ENCODE data around the gene BHMT.
"Not testable (repeated sequence)": the region's sequence is repeated elsewhere in the genome, so short reads cannot be mapped to it uniquely, and the experiment has no call there.

BHMT gene

DNA sequence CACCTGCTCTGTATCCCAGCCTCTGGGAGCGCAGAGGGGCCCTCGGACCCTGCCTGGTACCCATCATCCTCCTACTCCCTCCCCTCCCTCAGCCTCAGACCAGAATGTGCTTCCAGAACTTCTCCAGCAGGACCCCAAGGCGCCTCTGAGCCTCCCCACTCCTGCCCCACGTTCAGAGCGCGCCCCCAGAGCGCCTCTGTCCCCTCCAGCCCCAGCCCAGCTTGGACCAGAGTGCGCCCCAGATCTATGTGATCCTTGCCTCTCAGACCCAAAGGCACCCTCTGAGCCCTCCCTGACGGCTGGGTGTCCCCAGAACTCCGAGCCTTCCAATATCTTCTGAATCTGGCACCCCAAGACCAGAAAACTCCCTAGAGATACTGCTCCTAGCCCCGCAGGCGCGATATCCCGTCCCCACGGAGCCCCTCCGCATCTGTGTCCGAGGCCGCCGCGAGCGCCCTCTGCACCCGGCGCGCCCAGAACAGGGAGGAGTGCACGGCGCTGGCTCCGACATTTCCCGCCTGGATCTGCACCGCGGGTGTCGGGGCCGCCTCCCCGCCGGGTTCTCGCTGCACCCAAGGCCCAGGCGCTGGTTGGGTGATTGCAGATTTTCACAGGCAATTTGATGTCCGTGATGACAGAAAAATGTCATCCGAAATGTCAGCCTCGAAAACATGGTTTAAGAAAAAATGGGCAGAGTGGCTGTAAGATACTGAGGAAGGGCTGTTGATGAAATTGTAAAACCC is 522 bp downstream of the BHMT start:
- DNase-seq = no peak

DNA sequence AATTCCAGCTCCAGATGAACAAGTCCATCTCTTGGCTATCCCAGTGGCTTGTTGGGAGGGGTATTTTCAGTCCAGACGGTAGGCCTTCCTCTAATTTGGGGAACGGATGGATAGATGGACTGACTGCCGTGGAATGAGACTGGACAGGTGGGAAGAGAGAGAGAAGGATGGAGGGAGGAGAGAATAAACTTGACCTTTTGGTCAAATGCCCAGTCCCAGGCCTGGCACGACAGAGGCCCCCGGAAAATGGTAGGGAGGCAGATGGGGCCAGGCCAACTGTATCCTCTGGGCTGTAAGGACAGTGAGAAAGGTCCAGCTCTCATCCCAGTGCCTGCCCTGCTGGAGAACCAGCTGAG is 1.1 kb downstream of the BHMT start:
- no peak for DNase-seq

DNA sequence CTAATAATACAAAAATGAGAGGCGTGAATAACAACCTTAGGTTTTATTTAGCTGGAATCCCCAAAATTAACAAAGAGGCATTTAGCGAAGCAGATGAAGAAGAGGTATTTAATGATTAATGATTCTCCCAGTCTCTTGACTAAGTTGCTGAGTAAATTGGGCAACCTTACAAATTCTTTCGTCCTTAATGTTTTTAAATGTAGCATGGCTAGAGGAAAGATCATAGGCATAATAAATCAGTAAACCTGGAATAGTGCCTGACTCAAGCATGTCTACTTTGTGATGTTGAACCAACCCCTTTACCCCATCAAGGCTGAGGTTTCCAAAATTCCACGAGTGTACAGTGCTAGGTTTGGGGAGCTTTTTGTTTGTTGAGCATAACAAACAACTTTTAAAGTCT is 7.9 kb downstream of the BHMT start:
- no peak for DNase-seq

DNA sequence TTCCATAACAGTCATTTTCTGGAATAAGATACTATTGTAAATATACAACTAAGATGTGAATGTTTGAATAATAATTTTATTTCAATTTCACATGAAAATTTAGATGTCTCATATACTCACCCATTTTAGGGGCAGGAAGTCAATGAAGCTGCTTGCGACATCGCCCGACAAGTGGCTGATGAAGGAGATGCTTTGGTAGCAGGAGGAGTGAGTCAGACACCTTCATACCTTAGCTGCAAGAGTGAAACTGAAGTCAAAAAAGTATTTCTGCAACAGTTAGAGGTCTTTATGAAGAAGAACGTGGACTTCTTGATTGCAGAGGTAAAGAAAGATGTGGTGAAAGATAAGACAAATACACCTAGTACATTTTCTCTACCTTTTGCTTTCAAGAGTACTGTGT is 8.6 kb downstream of the BHMT start:
- DNase-seq = no peak

DNA sequence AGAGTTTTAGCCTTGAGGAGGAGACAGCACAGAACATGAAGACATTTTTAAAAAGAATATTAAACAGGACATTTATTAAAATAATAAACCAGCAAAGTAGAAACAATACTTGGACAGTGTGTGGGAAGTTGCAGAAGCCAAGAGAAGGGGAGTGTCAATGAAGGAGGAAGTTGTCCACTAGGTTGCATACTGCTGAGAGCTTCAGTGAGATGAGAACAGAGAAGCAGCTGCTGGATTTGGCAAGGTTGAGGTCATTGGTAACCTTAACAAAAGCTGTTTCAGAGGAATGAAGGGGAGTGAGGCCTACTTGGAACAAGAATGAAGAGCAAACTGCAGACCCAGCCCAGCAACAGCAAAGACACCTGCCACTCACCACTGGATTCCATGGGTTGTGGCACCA is 11.4 kb downstream of the BHMT start:
- DNase-seq = no peak

DNA sequence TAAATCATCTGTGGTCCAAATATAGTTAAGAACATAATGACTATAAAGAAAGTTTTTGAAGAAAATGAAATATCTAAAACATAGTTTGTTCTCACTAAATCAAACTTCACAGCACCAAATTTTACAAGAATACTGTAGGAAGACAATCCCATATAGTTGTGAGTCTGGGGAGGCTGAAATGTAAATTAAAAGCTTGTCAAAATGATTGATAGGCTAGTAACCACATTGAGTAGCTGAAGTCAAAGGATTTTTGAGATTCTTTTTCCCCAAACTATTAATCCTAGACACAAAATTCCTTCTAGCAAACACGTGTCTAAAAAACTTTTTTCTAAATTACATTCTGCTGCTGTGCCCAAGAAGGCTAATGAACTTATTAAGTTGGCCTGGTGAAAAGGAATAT is 13.0 kb downstream of the BHMT start:
- DNase-seq = no peak

DNA sequence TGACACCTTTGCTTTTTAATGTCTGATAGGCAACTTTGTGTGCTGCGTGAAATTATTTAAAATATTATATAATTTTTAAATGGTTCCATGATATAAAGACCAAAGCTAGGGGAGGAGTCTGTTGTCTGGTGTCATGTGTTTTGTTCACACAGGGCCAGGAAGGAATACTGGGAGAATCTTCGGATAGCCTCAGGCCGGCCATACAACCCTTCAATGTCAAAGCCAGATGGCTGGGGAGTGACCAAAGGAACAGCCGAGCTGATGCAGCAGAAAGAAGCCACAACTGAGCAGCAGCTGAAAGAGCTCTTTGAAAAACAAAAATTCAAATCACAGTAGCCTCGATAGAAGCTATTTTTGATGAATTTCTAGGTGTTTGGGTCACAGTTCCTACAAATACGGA is 19.2 kb downstream of the BHMT start:
- DNase-seq = no peak

DNA sequence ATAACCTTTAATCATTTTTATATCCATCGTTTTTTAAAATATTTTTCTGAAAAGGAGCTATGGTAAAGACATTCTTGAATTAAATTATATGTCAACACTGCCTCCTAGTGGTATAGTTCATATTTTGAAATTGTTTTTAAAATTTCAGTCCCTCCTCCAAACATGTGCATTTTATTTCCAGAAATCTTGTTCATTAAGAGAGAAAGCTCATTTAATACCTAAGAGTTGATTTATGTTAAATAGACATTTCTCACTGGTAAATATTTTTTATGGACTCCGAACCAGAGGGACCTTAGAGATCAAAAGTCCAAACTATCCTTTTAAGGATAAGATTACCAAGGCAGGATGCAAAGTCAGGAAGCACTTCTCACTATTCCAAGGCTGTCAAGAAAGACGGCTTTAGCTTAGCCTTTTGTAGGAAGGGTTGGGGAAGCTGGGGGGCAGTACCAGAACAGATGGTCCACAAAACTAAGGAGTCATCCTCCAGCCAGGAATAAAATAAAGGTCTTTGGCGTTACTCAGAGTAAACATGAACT is 21.6 kb downstream of the BHMT start:
- DNase-seq = no peak

DNA sequence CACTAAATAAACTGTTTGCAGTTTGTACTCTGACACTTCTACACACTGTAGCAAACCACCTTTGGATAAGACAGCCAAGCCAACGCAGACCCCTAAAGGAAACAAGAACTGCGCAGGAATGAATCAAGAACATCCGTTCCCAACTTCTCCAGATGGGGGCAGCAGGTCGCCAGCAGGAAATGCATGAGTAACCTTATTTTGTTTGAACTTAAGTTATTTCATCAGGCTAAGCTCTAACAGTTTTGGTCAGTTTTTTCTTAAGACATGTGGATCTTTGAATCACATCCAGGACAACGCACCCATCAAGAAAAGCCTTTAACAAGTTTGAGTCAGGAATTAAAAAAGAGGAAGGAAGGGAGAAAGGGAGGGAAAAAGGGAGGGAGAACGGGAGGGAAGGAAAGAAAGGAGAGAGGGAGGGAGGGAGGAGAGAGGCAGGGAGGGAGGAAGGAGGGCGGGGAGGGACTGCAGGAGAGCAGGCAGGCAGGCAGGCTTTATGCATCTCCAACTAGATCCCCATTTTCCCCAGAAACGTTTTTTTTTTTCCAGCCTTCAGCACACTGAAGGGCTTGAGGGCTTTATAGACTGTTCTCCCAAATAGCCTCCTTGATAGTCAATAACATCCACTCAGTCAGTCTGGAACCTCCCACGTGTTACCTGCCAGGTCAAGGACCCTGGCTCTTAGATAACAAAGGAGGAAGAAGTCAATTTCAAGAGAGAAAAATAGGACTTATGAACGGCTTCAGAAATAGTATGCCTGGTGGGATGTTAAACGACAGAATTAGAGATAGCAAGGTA is 22.2 kb downstream of the BHMT start:
- peak; percentile 84 for DNase-seq

DNA sequence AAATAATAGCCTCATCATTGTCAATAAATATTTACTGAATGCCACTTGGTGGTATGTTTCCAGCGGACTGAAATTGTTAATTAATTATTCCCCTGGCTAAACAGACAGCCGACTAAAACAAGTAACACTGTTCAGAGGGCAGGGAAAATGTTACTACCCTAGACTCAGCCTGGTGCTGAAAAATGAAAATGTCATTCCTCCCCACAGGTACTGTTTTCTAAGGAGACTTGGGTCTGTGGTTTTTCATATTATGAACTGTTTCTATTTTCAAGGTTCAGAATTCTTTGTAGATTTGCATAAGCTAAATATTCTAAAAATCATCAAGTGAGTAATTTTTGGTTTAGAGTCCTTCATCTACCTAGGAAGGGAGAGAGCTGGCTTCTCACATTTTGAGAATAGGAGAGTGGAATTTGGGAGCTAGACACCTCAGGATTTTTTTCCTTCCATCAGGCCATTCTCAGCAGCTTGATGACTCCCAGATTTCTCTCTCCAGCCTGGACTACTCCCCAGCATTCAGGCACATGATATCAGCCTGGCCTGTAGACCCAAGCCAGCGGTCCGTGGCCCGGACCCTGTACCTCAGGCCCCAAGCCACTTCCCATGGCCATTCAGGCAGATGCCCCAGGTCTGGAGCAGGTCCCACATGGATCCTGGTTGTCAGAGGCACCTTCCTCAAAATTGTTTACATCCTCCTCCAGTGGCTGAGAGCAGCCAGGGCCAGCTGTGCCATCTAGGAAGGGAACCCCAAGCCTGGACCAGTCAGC is 24.4 kb downstream of the BHMT start:
- DNase-seq = no peak

DNA sequence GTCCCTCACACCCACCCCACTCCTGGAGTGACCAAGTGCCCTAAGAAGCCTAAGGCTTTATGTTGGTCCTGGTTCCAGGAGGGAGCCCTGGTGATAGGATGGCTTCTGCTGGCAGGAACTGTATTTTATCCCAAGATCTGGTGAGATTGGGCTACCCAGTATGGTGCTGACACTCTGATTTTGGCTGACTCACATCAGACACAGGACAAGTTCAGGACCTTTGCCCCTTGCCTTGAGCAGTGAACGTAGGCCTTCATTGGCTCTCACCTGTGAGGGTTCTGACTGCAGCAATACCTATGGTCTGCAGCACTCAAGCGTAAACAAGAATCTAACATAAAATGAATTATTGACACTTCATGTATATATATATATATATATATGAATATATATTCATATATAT is 25.0 kb downstream of the BHMT start:
- DNase-seq = no peak

DNA sequence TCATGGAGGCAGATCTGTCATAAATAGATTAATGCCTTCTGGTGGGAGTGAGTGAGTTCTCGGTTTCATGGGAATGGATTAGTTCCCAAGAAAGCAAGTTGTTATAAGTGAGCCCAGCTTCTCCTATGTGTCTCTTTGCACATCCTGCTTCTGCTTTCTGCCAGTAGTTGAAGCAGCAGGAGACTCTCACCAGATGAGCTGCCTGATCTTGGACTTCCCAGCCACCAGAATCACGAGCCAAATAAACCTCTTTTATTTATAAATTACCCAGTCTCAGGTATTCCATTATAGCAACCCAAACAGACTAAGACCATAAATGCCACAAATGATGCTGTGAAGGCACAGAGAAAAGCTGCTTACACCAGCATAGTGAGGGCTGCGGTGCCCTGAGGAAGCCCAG is 28.9 kb downstream of the BHMT start:
- no peak for DNase-seq

DNA sequence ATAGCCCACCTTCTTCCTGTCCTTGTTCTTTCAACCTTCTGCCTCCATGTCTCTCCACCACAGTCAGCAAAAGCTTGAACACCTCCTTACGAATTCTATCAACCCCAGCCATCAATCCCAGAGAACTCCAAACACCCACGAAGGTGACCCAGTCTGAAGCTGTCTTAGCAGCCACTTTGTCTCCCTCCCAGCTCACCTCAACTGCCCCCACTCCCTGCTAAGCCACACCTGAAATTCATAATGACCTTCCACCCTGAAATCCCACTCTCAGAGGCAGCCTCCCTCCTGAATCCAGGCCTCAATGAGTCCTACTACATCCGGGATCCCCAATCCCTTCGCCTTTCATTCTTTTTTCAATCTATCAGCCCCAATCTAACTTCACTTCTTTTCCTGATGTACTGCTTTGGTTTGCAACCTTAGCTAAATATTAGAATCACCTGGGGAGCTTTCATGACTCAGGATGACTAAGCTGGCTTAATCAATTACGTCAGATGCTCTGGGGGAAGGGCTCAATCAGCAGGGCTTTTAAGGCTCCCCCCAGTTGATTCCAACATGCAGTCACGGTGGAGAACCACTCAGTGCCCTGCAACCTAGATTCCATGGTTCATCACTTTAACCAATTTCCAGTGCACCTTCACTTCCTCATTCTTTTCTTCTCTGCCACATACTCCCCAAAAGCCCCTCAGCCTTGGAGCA is 32.2 kb downstream of the BHMT start:
- DNase-seq = no peak

DNA sequence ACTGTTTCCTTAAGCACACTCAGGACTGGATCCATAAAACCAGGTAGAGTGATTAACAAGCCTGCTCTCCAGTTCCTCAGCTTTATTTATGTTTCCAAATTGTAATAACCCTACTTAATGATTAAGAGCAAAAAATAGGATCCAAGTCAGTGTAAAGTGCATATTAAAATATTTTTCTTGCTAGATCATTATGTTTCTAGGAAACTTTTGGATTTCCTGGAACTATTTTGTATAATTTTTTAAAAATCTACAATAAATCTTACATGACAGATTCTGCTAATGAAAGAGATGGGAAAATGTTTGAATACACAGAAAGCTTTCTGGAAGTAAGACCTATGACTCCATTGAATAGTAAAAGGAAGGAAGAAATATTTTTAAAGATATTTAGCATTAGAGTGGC is 35.5 kb downstream of the BHMT start:
- DNase-seq = no peak

DNA sequence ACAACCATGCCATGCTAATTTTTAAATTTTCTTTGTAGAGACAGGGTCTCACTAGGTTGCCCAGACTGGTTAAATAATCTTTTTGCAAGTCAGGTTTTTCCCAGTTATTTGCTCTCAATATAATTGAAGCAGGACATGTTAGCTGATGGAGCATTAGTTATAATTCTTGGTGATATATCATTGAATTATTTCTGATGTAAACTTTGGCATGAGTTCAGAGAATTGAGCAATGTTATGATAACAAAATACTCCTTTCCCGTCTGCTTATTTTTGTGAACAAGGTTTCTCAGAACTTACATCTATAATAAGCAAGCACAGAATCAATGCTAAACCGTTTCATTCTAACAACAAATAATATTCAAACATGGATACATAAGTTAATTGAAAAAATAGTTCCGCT is 37.8 kb downstream of the BHMT start:
- no peak for DNase-seq

DNA sequence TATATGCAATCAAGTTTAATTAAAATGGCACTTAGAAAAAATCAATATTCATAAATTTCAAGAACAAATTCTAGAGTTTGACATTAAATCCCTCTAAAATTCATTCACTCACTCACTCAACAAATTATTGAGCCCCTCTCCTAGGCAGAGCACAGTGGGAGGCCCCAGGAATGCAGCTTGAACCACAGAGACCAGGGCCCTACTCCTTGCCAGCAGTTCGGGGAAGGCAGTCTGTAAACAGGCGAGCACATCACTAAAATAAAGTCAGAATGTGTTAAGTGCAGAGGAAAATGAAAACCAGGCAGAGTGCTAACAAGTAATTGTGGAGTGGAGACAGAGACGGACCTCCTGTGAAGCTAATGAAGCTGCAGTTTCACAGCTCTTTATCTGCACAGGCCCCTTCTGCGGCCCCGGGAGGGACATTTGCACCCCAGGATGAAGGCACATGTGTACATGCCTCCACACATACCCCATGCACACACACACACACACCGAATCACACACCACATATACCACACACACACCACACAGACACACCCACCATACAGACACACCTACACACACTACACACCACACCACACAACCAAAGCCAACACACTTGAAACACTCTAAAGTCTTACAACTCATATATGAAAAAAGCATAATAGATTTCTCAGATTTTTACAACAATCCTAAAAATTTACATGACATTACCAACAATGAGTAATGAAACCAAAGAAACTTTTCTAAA is 40.5 kb downstream of the BHMT start:
- DNase-seq = no peak

DNA sequence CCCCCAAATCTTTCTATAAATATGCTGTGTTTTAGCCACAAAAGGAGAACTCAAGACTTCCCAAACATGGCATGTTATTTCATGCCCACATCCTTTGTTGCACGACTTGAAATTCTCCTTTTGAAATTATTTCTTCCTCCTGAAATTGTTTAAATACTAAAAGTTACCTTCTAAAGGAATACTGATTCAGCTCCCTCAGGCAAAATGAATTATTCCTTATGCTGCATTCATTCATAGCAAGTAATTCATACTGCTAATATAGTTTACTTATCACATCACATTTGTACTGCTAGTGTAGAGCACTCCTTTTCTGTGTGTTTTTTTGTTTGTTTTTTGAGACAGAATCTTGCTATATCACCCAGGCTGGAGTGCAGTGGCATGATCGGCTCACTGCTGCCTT is 45.7 kb downstream of the BHMT start:
- DNase-seq = no peak

DNA sequence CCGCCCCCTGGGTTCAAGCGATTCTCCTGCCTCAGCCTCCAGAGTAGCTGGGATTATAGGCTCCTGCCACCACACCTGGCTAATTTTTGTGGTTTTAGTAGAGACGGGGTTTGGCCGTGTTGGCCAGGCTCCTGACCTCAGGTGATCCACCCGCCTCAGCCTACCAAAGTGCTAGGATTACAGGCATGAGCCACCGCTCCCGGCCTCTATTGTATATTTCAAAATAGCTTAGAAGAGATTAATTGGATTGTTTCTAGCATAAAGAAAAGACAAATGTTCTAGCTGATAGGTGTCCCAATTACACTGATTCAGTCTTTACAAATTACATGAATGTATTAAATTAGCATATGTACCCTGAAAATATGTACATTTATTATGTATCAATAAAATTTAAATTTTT is 50.0 kb downstream of the BHMT start:
- not testable (repeated sequence) for DNase-seq

DNA sequence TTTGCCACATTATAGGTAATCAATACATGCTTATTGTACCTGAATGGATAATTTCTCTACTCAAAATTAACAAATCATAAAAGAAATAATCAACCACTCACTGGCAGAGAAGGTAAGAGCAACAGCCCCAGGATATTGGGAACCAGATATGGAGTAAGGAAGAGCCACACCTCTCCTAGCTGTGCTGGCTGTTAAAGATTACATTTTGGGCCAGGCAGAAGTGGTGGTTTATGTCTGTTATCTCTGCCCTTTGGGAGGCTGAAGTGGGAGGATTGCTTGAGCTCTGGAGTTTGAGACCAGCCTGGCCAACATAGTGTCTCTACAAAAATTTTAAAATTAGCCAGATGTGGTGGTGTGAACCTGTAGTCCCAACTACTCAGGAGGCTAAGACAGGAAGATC is 56.4 kb downstream of the BHMT start:
- DNase-seq = no peak

DNA sequence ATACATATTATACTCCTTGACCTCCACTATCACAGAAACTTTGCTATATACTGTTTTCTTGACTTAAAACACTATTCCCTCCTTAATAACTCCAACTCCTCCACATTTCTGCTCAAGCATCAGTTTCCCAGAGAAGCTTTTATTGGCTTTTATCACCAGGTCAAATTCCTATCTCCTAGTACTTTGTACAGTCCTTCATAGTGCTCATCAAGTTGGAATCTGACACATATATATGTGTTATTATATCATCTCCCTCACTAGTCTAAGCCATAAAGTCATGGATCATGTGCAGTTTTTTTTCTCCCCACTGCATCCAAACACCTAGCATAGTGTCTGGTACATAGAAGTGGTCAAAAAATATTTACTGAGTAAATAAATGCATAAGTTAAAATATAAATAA is 59.1 kb downstream of the BHMT start:
- DNase-seq = no peak

DNA sequence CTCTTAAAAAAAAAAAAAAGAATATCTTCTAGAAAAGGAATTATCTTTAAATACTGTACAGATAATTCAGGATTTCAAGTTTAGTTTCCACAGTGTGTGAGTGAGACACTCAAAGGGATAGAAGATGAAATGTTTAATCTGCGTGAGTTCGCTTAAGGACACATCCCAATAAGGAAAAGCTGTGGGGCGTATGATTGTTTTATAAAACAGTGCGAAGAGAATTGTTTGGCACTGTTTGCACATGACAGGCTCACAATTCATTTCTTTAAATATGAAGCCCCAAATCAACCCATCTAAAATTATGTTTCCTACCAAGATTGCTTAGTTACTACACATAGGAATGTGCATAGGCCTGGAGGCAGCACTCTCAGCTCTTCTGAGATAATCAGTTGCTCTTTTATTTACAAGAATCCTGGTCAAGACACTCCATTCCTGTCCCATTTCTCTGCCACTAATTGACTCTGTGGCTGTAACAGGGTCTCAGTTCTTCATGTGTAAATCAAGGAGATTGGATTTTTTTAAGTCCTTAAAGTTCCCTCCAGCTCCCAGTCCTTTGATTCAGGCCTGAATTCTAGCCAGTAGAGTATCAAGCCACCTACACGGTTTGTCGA is 60.1 kb downstream of the BHMT start:
- DNase-seq = no peak

DNA sequence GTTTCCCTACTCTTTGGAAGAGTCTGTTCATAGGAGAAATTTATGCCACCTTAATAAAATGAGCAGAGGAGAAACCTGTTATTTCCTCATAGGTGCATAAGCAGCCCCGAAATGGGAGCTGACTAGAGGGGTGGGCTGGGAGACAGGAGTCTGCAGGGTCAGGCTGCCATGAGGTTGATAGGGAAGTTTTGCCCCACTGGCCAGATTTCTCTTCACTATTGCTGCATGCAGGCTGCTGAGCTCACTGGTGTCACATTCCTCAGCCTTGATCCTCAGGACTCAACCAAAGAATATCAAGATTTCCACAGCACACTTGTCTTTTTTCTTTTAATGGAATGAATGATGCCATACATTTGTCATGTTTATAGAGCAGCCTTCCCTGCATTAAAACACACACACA is 60.7 kb downstream of the BHMT start:
- DNase-seq = no peak

Data from activated CD8-positive, alpha-beta memory T cell treated with anti-CD3 and anti-CD28 coated beads for 24 hours (primary cell).